Pancreas (tissue), 10 donors: ENCODE results near the gene CCSAP. TPM values are rescaled to one million over a fixed set of nuclear protein-coding genes. Genes with fewer than 3 reads are reported as not detected.

Source experiments
- ATAC-seq, 4 donors: fragments of 200-7000 bp; cut with Tn5 transposase; one replicate each; pipeline versions ENCODE4 v1.8.0 to v1.9.1; 2020; ENCODE audit warnings: mild to moderate bottlenecking in 4 of 4, moderate library complexity in 4 of 4
- DNase-seq, 6 donors: peaks; one replicate each; pipeline ENCODE4 v3.0.0-alpha.2; 2020
- FAIRE-seq: peaks from 2 replicates; lab custom pipeline; 2012; peaks lifted over from hg19 to GRCh38; lab: Jason Lieb, UNC
- H3K27ac ChIP-seq, 4 donors: fragments of 200-600 bp; sonication (generic); 1 replicate in 3 of 4; 2 replicates in 1 of 4; pipeline versions ENCODE4 v1.5.0 to v1.8.0; 2020
- H3K27me3 ChIP-seq, 4 donors: fragments of 200-600 bp; one replicate each; pipeline ENCODE4 v1.8.0; 2021
- H3K36me3 ChIP-seq, 3 donors: fragments of 200-600 bp; sonication (generic) in 1 of 3; one replicate each; pipeline versions ENCODE4 v1.5.0 to v1.8.0; 2020 to 2021
- H3K4me1 ChIP-seq, 3 donors: fragments of 200-600 bp; one replicate each; pipeline ENCODE4 v1.8.0; 2021
- H3K4me3 ChIP-seq, 4 donors: fragments of 200-600 bp; sonication (generic) in 2 of 4; one replicate each; pipeline versions ENCODE4 v1.5.0 to v1.8.0; 2020 to 2021
- H3K9me3 ChIP-seq, 4 donors: fragments of 200-600 bp; one replicate each; pipeline ENCODE4 v1.8.0; 2021
- CTCF ChIP-seq, 4 donors: fragments of 200-600 bp; sonication (generic) in 3 of 4; IDR thresholded peaks; one replicate each; pipeline versions ENCODE4 v1.5.0 to v1.8.0; 2021; ENCODE audit warnings: antibody characterized with exemption in 4 of 4
- WGBS, 2 donors: extraction: QIAGEN DNeasy Blood & Tissue Kit; methylation state at CpG; one replicate each; pipeline ENCODE4 v1.1.7; 2013; 5-methylcytosine and 5-hydroxymethylcytosine counted together
- intact Hi-C, 3 donors: fragments of 100-400 bp; cut with DNase I; formaldehyde crosslinking; loops; one replicate each; pipeline versions ENCODE4 v1.11.1 to v1.14.2; 2022
- polyA plus RNA-seq, 2 donors: library from polyadenylated mRNA; stranded (reverse); fragments of 200-250 nt; gene quantifications; one replicate each; pipeline ENCODE4 v1.2.3, GENCODE V29; 2013
- total RNA-seq, 6 donors: library from RNA; stranded (reverse); fragmentation: NEBNext Ultra II Directional in 4 of 6; extraction: Animal tissue kit (Norgen Biotek cat#: 25700) in 4 of 6; gene quantifications; one replicate each; pipeline versions ENCODE4 v1.2.1 to v1.2.4, GENCODE V29; 2021 to 2023
- donor health status: healthy with polysubstance abuse.
- donor health status: DM: no; HTN: no; CAD: no; lungs with moderate emphysema.
- donor health status: DM: no; HTN: no; CAD: no.
- donor health status: control.
- donor health status: control.
- donor health status: Bipolar disorder and iron deficiency.
- donor health status: DM: yes; HTN: yes; CAD: no.
- donor health status: DM: no; HTN: no; CAD: no.
- donor health status: DM: no; HTN: no; CAD: no.
- donor health status: DM: yes; HTN: yes; CAD: no.

Gene CCSAP
- total and polyA plus RNA-seq, 8 donors: 0.97 to 4.6 (median 1.7) TPM

- DNase-seq: no peak
- Histone ChIP-seq H3K9me3 (no peaks in the 10 kb centered on the region), H3K27me3 (no peaks in the 10 kb centered on the region), H3K4me3 (no peak overlapping the region), H3K4me1 (no peaks in the 10 kb centered on the region), H3K27ac (no peak overlapping the region), H3K36me3 (peaks cover 0 to 46% (median 17%) of the 10 kb centered on the region in 3 donors)
- WGBS, 2 donors: 96 to 99% methylated on average over 8 of the region's 8 CpGs
- intact Hi-C loops: no loop called here
- ATAC-seq: no peak
- no peak for TF ChIP-seq CTCF (IDR thresholded peaks at IDR 0.05)
- no peak for FAIRE-seq
Measured at GRCh38 chr1:229302740-229303139, 40.1 kb downstream of the CCSAP start.

- WGBS, 2 donors: 87 to 89% methylated on average over 6 of the region's 6 CpGs
- TF ChIP-seq CTCF (IDR thresholded peaks at IDR 0.05): no peak
- Histone ChIP-seq H3K9me3 (no peaks in the 10 kb centered on the region), H3K27ac (no peak overlapping the region), H3K36me3 (peaks cover 0 to 37% (median 14%) of the 10 kb centered on the region in 3 donors), H3K4me3 (no peak overlapping the region), H3K4me1 (no peaks in the 10 kb centered on the region), H3K27me3 (no peaks in the 10 kb centered on the region)
- no peak for FAIRE-seq
- no peak for DNase-seq
- intact Hi-C loops: no loop called here
- no peak for ATAC-seq
Measured at GRCh38 chr1:229300099-229300757, 42.6 kb downstream of the CCSAP start.

GRCh38 chr1:229298887-229299503 lies 43.9 kb downstream of the CCSAP start:
- peaks cover 0 to 33% (median 14%) of the 10 kb centered on the region in 3 donors for H3K36me3 ChIP-seq
- H3K9me3 ChIP-seq: no peaks in the 10 kb centered on the region
- intact Hi-C loops: no loop called here
- FAIRE-seq (no peak), DNase-seq (no peak), ATAC-seq (peak in 1 of 4 donors; percentile 56)
- H3K4me3 ChIP-seq: no peak overlapping the region
- 75 to 79% methylated on average over 5 of the region's 5 CpGs for WGBS, 2 donors
- H3K4me1 ChIP-seq: no peaks in the 10 kb centered on the region
- H3K27ac ChIP-seq: no peak overlapping the region
- H3K27me3 ChIP-seq: no peaks in the 10 kb centered on the region
- no peak for TF ChIP-seq CTCF (IDR thresholded peaks at IDR 0.05)

- Histone ChIP-seq H3K36me3 (peaks cover 0 to 29% (median 10%) of the 10 kb centered on the region in 3 donors), H3K27ac (no peak overlapping the region), H3K4me1 (no peaks in the 10 kb centered on the region), H3K27me3 (no peaks in the 10 kb centered on the region), H3K4me3 (no peak overlapping the region), H3K9me3 (no peaks in the 10 kb centered on the region)
- FAIRE-seq (no peak), DNase-seq (no peak), ATAC-seq (no peak)
- intact Hi-C loops: no loop called here
- no peak for TF ChIP-seq CTCF (IDR thresholded peaks at IDR 0.05)
Measured at GRCh38 chr1:229298420-229298819, 44.4 kb downstream of the CCSAP start.

- FAIRE-seq: no peak
- 94 to 98% methylated on average over 1 of the region's 1 CpG for WGBS, 2 donors
- no peak for ATAC-seq
Measured at GRCh38 chr1:229297746-229298145, 45.1 kb downstream of the CCSAP start.

More at GRCh38 chr1:229297746-229298145, 45.1 kb downstream of the CCSAP start:
- H3K9me3 ChIP-seq: no peaks in the 10 kb centered on the region
- no peak overlapping the region for H3K27ac ChIP-seq
- no peaks in the 10 kb centered on the region for H3K4me1 ChIP-seq
- H3K36me3 ChIP-seq: peaks cover 0 to 29% (median 10%) of the 10 kb centered on the region in 3 donors
- no peaks in the 10 kb centered on the region for H3K27me3 ChIP-seq
- intact Hi-C loops: no loop called here
- DNase-seq: no peak
- TF ChIP-seq CTCF (IDR thresholded peaks at IDR 0.05): no peak
- no peak overlapping the region for H3K4me3 ChIP-seq
